ENCODE measurements around the gene EI24. TPM values are rescaled to one million over a fixed set of nuclear protein-coding genes. Genes with fewer than 3 reads are reported as not detected.

EI24 gene
- total and polyA plus RNA-seq, 9 of the 15 experiments (the other 6 are each of a cell fraction or from before 2014, with no cell fraction given) = 50.4 to 260 (median 168) TPM

DNA sequence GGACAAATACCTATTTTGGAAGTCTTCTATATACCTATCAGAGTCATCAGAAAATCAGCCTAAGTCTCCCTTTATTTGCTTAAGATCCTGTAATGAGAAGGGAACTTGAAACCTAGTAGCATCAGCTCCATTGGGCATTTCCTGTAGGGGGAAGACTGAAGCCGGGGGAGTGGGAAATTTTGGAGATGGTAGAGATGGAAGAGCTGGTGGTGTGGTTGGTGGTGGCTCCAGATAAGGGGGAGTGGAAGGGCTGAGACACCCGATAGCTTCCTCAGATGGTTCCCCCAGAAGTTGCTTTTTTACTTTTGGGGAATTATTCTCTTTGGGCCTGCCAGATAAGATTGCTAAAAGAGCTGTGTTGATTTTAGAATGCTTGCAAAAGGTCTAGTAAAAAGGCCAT is 16.4 kb upstream of the EI24 start (continued):
- TF ChIP-seq RBM15 (IDR thresholded peaks at IDR 0.05; ENCODE audit: insufficient read depth, low read length) = no peak
- TF ChIP-seq, protein P1, sequence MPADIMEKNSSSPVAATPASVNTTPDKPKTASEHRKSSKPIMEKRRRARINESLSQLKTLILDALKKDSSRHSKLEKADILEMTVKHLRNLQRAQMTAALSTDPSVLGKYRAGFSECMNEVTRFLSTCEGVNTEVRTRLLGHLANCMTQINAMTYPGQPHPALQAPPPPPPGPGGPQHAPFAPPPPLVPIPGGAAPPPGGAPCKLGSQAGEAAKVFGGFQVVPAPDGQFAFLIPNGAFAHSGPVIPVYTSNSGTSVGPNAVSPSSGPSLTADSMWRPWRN (IDR thresholded peaks at IDR 0.05; ENCODE audit: low read depth) = peak; percentile 74
- peak; percentile 48; the same call in 1 of the 2 replicates for TF ChIP-seq ATF7 (IDR thresholded peaks at IDR 0.05)
- peak; percentile 90 for TF ChIP-seq CTBP1 (IDR thresholded peaks at IDR 0.05; ENCODE audit: borderline replicate concordance)
- no peak for TF ChIP-seq BRD4 (IDR thresholded peaks at IDR 0.05)
- peak; percentile 65; the same call in 1 of the 2 replicates for TF ChIP-seq MTA3 (IDR thresholded peaks at IDR 0.05; ENCODE audit: borderline replicate concordance)
- peak; percentile 81 for TF ChIP-seq BCL6 (CRISPR knock-in tag; IDR thresholded peaks at IDR 0.05)
- TF ChIP-seq, protein P2, sequence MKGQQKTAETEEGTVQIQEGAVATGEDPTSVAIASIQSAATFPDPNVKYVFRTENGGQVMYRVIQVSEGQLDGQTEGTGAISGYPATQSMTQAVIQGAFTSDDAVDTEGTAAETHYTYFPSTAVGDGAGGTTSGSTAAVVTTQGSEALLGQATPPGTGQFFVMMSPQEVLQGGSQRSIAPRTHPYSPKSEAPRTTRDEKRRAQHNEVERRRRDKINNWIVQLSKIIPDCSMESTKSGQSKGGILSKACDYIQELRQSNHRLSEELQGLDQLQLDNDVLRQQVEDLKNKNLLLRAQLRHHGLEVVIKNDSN (CRISPR knock-in tag; IDR thresholded peaks at IDR 0.05) = no peak
- TF ChIP-seq, protein P3, sequence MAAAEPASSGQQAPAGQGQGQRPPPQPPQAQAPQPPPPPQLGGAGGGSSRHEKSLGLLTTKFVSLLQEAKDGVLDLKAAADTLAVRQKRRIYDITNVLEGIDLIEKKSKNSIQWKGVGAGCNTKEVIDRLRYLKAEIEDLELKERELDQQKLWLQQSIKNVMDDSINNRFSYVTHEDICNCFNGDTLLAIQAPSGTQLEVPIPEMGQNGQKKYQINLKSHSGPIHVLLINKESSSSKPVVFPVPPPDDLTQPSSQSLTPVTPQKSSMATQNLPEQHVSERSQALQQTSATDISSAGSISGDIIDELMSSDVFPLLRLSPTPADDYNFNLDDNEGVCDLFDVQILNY (CRISPR knock-in tag; IDR thresholded peaks at IDR 0.05) = no peak
- TF ChIP-seq NFXL1 (CRISPR knock-in tag; IDR thresholded peaks at IDR 0.05) = no peak
- TF ChIP-seq, protein P4, sequence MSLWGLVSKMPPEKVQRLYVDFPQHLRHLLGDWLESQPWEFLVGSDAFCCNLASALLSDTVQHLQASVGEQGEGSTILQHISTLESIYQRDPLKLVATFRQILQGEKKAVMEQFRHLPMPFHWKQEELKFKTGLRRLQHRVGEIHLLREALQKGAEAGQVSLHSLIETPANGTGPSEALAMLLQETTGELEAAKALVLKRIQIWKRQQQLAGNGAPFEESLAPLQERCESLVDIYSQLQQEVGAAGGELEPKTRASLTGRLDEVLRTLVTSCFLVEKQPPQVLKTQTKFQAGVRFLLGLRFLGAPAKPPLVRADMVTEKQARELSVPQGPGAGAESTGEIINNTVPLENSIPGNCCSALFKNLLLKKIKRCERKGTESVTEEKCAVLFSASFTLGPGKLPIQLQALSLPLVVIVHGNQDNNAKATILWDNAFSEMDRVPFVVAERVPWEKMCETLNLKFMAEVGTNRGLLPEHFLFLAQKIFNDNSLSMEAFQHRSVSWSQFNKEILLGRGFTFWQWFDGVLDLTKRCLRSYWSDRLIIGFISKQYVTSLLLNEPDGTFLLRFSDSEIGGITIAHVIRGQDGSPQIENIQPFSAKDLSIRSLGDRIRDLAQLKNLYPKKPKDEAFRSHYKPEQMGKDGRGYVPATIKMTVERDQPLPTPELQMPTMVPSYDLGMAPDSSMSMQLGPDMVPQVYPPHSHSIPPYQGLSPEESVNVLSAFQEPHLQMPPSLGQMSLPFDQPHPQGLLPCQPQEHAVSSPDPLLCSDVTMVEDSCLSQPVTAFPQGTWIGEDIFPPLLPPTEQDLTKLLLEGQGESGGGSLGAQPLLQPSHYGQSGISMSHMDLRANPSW (CRISPR knock-in tag; IDR thresholded peaks at IDR 0.05) = no peak
- TF ChIP-seq SMARCC2 (IDR thresholded peaks at IDR 0.05; ENCODE audit: low read depth) = peak; percentile 97
- no peak for TF ChIP-seq HNRNPK (IDR thresholded peaks at IDR 0.05; ENCODE audit: low read depth, low read length, poor library complexity, severe bottlenecking)
- TF ChIP-seq MTA1 (IDR thresholded peaks at IDR 0.05; ENCODE audit: borderline replicate concordance) = peak; percentile 70; the same call in 1 of the 2 replicates
- peak; percentile 25; the same call in 1 of the 2 replicates for TF ChIP-seq ZSCAN29 (IDR thresholded peaks at IDR 0.05)
- no peak for TF ChIP-seq TRIM28 (IDR thresholded peaks at IDR 0.05)
- peak; percentile 99 for TF ChIP-seq CBFA2T2 (conservative IDR thresholded peaks at IDR 0.05)
- peak; percentile 57; the same call in 1 of the 2 replicates for TF ChIP-seq ERF (CRISPR knock-in tag; IDR thresholded peaks at IDR 0.05)
- TF ChIP-seq, protein P5, sequence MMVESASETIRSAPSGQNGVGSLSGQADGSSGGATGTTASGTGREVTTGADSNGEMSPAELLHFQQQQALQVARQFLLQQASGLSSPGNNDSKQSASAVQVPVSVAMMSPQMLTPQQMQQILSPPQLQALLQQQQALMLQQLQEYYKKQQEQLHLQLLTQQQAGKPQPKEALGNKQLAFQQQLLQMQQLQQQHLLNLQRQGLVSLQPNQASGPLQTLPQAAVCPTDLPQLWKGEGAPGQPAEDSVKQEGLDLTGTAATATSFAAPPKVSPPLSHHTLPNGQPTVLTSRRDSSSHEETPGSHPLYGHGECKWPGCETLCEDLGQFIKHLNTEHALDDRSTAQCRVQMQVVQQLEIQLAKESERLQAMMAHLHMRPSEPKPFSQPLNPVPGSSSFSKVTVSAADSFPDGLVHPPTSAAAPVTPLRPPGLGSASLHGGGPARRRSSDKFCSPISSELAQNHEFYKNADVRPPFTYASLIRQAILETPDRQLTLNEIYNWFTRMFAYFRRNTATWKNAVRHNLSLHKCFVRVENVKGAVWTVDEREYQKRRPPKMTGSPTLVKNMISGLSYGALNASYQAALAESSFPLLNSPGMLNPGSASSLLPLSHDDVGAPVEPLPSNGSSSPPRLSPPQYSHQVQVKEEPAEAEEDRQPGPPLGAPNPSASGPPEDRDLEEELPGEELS (CRISPR knock-in tag; IDR thresholded peaks at IDR 0.05; ENCODE audit: borderline replicate concordance) = no peak
- TF ChIP-seq CBX5 (IDR thresholded peaks at IDR 0.05; ENCODE audit: borderline replicate concordance, low read depth) = no peak
- TF ChIP-seq NR2C1 (IDR thresholded peaks at IDR 0.05) = no peak
- TF ChIP-seq NR2C1 (tag; IDR thresholded peaks at IDR 0.05) = peak; percentile 35; the same call in 1 of the 2 replicates
- no peak for TF ChIP-seq ZNF696 (CRISPR knock-in tag; conservative IDR thresholded peaks at IDR 0.05)
- no peak for TF ChIP-seq MCM5 (IDR thresholded peaks at IDR 0.05; ENCODE audit: low read depth)
- no peak for TF ChIP-seq U2AF2 (optimal IDR thresholded peaks at IDR 0.05; ENCODE audit: low read depth, low read length)
- peak; percentile 93 for TF ChIP-seq LEF1 (IDR thresholded peaks at IDR 0.05)
